Measurements from ENCODE around the gene UROC1. TPM values are rescaled to one million over a fixed set of nuclear protein-coding genes. Genes with fewer than 3 reads are reported as not detected.

UROC1 gene
- total and polyA plus RNA-seq, 2 of the 4 experiments (the other 2 are of a cell fraction) = not detected

DNA sequence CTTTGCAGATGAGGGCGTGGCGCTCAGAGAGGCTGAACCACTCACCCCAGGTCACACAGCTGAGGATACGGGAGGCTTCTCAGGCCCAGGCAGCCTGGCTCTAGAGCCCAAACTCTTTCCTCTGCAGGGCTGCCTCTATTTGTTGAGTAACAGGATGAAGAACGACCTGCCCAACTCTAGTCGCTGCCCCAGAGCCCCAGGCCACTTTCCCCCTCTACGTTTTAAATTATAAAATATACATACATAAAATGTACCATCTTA lies 22.7 kb downstream of the UROC1 start:
- no peak overlapping the region for H3K14ac ChIP-seq (replicated peaks; ENCODE audit: low read depth, low read length)
- TF ChIP-seq CEBPB (IDR thresholded peaks at IDR 0.05; ENCODE audit: low read depth, low read length) (no peak), MAZ (IDR thresholded peaks at IDR 0.05; ENCODE audit: borderline replicate concordance, low read depth, low read length) (no peak), SMC3 (IDR thresholded peaks at IDR 0.05; ENCODE audit: low read depth, low read length) (no peak), RFX5 (IDR thresholded peaks at IDR 0.05; ENCODE audit: low read depth, low read length) (no peak), POLR2A (IDR thresholded peaks at IDR 0.05; ENCODE audit: low read depth, low read length) (no peak), MAFK (IDR thresholded peaks at IDR 0.05; ENCODE audit: low read depth, low read length) (no peak), BHLHE40 (IDR thresholded peaks at IDR 0.05; ENCODE audit: low read depth, low read length) (no peak), RCOR1 (IDR thresholded peaks at IDR 0.05; ENCODE audit: insufficient replicate concordance, low read length) (no peak), NFE2L2 (IDR thresholded peaks at IDR 0.05; ENCODE audit: low read depth, low read length) (no peak), MXI1 (IDR thresholded peaks at IDR 0.05; ENCODE audit: borderline replicate concordance, low read depth, low read length) (no peak), FOS (IDR thresholded peaks at IDR 0.05; ENCODE audit: low read depth, low read length) (no peak), RAD21 (IDR thresholded peaks at IDR 0.05; ENCODE audit: low read length) (no peak), CHD1 (IDR thresholded peaks at IDR 0.05; ENCODE audit: low read depth, low read length) (no peak)
- TF ChIP-seq, protein P1, sequence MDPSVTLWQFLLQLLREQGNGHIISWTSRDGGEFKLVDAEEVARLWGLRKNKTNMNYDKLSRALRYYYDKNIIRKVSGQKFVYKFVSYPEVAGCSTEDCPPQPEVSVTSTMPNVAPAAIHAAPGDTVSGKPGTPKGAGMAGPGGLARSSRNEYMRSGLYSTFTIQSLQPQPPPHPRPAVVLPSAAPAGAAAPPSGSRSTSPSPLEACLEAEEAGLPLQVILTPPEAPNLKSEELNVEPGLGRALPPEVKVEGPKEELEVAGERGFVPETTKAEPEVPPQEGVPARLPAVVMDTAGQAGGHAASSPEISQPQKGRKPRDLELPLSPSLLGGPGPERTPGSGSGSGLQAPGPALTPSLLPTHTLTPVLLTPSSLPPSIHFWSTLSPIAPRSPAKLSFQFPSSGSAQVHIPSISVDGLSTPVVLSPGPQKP (IDR thresholded peaks at IDR 0.05; ENCODE audit: borderline replicate concordance, low read depth, low read length) = no peak
- TF ChIP-seq, protein P2, sequence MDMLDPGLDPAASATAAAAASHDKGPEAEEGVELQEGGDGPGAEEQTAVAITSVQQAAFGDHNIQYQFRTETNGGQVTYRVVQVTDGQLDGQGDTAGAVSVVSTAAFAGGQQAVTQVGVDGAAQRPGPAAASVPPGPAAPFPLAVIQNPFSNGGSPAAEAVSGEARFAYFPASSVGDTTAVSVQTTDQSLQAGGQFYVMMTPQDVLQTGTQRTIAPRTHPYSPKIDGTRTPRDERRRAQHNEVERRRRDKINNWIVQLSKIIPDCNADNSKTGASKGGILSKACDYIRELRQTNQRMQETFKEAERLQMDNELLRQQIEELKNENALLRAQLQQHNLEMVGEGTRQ (IDR thresholded peaks at IDR 0.05; ENCODE audit: low read depth, low read length) = no peak
- TF ChIP-seq, protein P3, sequence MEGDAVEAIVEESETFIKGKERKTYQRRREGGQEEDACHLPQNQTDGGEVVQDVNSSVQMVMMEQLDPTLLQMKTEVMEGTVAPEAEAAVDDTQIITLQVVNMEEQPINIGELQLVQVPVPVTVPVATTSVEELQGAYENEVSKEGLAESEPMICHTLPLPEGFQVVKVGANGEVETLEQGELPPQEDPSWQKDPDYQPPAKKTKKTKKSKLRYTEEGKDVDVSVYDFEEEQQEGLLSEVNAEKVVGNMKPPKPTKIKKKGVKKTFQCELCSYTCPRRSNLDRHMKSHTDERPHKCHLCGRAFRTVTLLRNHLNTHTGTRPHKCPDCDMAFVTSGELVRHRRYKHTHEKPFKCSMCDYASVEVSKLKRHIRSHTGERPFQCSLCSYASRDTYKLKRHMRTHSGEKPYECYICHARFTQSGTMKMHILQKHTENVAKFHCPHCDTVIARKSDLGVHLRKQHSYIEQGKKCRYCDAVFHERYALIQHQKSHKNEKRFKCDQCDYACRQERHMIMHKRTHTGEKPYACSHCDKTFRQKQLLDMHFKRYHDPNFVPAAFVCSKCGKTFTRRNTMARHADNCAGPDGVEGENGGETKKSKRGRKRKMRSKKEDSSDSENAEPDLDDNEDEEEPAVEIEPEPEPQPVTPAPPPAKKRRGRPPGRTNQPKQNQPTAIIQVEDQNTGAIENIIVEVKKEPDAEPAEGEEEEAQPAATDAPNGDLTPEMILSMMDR (conservative IDR thresholded peaks at IDR 0.05; ENCODE audit: low read depth, low read length) = no peak
- no CpG with 5 or more reads among the region's 6 CpGs for WGBS, 2 experiments (ENCODE audit: extremely low coverage in 2 of 2, insufficient read length in 1 of 2)
- no peaks in the 10 kb centered on the region for H3K9me1 ChIP-seq (ENCODE audit: insufficient read depth, low read length)
- no peak overlapping the region for H3K27ac ChIP-seq (ENCODE audit: insufficient read depth, low read length)
- H3K36me3 ChIP-seq (ENCODE audit: control insufficient read depth, insufficient read depth, low read length) = no peaks in the 10 kb centered on the region
- no peak overlapping the region for H4K91ac ChIP-seq (ENCODE audit: insufficient read depth, low read depth, low read length)
- no peak overlapping the region for H2BK15ac ChIP-seq (ENCODE audit: low read depth, low read length)
- H4K5ac ChIP-seq (ENCODE audit: low read depth, low read length) = no peak overlapping the region
- CTCF ChIA-PET = no interaction called here
- no peak overlapping the region for H2BK5ac ChIP-seq (ENCODE audit: low read depth, low read length, poor library complexity, severe bottlenecking)
- ATAC-seq (ENCODE audit: low read depth) = no peak
- no peak overlapping the region for H2AFZ ChIP-seq (replicated peaks; ENCODE audit: low read length, poor library complexity)
- H4K20me1 ChIP-seq (ENCODE audit: insufficient read depth, low read length) = no peaks in the 10 kb centered on the region
- no peak overlapping the region for H3K18ac ChIP-seq (ENCODE audit: low read depth, low read length)
- in situ Hi-C loops (cut with MboI; ENCODE audit: low sequenced_read_pairs) (no loop called here), intact Hi-C loops (cut with micrococcal nuclease) (no loop called here), dilution Hi-C loops (cut with HindIII; ENCODE audit: low sequenced_read_pairs, unreplicated experiment) (no loop called here)
- H3K9me3 ChIP-seq (ENCODE audit: control insufficient read depth, insufficient read depth, low read length) = no peaks in the 10 kb centered on the region
- no peak overlapping the region for H2BK20ac ChIP-seq (ENCODE audit: low read depth, low read length)
- POLR2A ChIA-PET (ENCODE audit: unreplicated experiment) = no interaction called here
- H3K27me3 ChIP-seq (ENCODE audit: control insufficient read depth, insufficient read depth, low read length) = peaks cover 30% of the 10 kb centered on the region; the same call in 1 of the 2 replicates
- no peaks in the 10 kb centered on the region for H3K79me1 ChIP-seq (ENCODE audit: low read depth in 1 of 2, low read length in 2 of 2)
- H4K8ac ChIP-seq (ENCODE audit: low read depth in 2 of 2, low read length in 2 of 2) = no peak overlapping the region
- no peak overlapping the region for H3K56ac ChIP-seq (ENCODE audit: extremely low read depth, insufficient read depth, low read length)
- H3K4me3 ChIP-seq (ENCODE audit: insufficient read depth, low read depth, low read length) = no peak overlapping the region
- no peaks in the 10 kb centered on the region for H3K4me1 ChIP-seq (ENCODE audit: control insufficient read depth, insufficient read depth, low read length)
- no TSS peak for BruUV-seq (replicated peaks)
- no peak overlapping the region for H2AK5ac ChIP-seq (ENCODE audit: low read depth, low read length)
- no peak overlapping the region for H2BK120ac ChIP-seq (ENCODE audit: low read depth, low read length)
- no peak overlapping the region for H3K23ac ChIP-seq (ENCODE audit: low read depth, low read length)
- no peak overlapping the region for H3K9ac ChIP-seq (ENCODE audit: low read depth, low read length)
- no peak for DNase-seq
- H3K4ac ChIP-seq (ENCODE audit: low read depth, low read length) = no peak overlapping the region
- H2AK9ac ChIP-seq (replicated peaks; ENCODE audit: low read depth, low read length, poor library complexity) = no peak overlapping the region
- no peak overlapping the region for H3K4me2 ChIP-seq (ENCODE audit: low read depth, low read length)
